ENCODE measurements around the gene KCNE5.
"Not testable (repeated sequence)": the region's sequence is repeated elsewhere in the genome, so short reads cannot be mapped to it uniquely, and the experiment has no call there.

KCNE5 gene

GRCh38 chrX:109619771-109620170 lies 5.2 kb downstream of the KCNE5 start:
- in situ Hi-C loops (cut with MboI; ENCODE audit: low sequenced_read_pairs) = no loop called here

GRCh38 chrX:109614951-109615350 lies 10.0 kb downstream of the KCNE5 start:
- in situ Hi-C loops (cut with MboI; ENCODE audit: low sequenced_read_pairs) = no loop called here

GRCh38 chrX:109601486-109601885 lies 23.5 kb downstream of the KCNE5 start:
- in situ Hi-C loops (cut with MboI; ENCODE audit: low sequenced_read_pairs) = no loop called here

- in situ Hi-C loops (cut with MboI; ENCODE audit: low sequenced_read_pairs) = no loop called here
These were observed 24.7 kb downstream of the KCNE5 start for GRCh38 chrX:109600237-109600651.

- in situ Hi-C loops (cut with MboI; ENCODE audit: low sequenced_read_pairs) = no loop called here
These were observed 29.0 kb downstream of the KCNE5 start for GRCh38 chrX:109596015-109596414.

GRCh38 chrX:109590176-109590575 lies 34.8 kb downstream of the KCNE5 start:
- in situ Hi-C loops (cut with MboI; ENCODE audit: low sequenced_read_pairs) = no loop called here

GRCh38 chrX:109585488-109585887 lies 39.5 kb downstream of the KCNE5 start:
- in situ Hi-C loops (cut with MboI; ENCODE audit: low sequenced_read_pairs) = no loop called here

- in situ Hi-C loops (cut with MboI; ENCODE audit: low sequenced_read_pairs) = no loop called here
These were observed 46.1 kb downstream of the KCNE5 start for GRCh38 chrX:109578916-109579315.

- in situ Hi-C loops (cut with MboI; ENCODE audit: low sequenced_read_pairs) = no loop called here
These were observed 47.9 kb downstream of the KCNE5 start for GRCh38 chrX:109577055-109577454.

- in situ Hi-C loops (cut with MboI; ENCODE audit: low sequenced_read_pairs) = not testable (repeated sequence)
These were observed 48.9 kb downstream of the KCNE5 start for GRCh38 chrX:109576083-109576482.
